ENCODE results near the gene OR2D2. TPM values are rescaled to one million over a fixed set of nuclear protein-coding genes. Genes with fewer than 3 reads are reported as not detected.

OR2D2 gene
- total and polyA plus RNA-seq, 2 experiments from 2014 or later = 0.24 TPM

- Histone ChIP-seq H3K79me2 (replicated peaks; ENCODE audit: insufficient read depth) (no peaks in the 10 kb centered on the region), H3K9me2 (ENCODE audit: insufficient read depth) (no peaks in the 10 kb centered on the region), H3K4me1 (ENCODE audit: insufficient read depth) (no peaks in the 10 kb centered on the region), H3K27ac (ENCODE audit: low read depth) (no peak overlapping the region), H3K4me2 (no peak overlapping the region), H3K36me3 (ENCODE audit: insufficient read depth) (no peaks in the 10 kb centered on the region), H3K27me3 (ENCODE audit: insufficient read depth) (no peaks in the 10 kb centered on the region), H3K4me3 (no peak overlapping the region), H4K20me1 (replicated peaks; ENCODE audit: insufficient read depth) (no peaks in the 10 kb centered on the region), H2AFZ (no peak overlapping the region), H3F3A (replicated peaks; ENCODE audit: low read depth) (no peaks in the 10 kb centered on the region)
- DNase-seq (ENCODE audit: low spot score) (no peak), ATAC-seq (no peak)
- H3K4me1 Mint-ChIP-seq = no peaks in the 10 kb centered on the region
- no peak for TF ChIP-seq NANOG (IDR thresholded peaks at IDR 0.05; ENCODE audit: borderline replicate concordance)
- TF ChIP-seq ZNF331 (CRISPR knock-in tag; IDR thresholded peaks at IDR 0.05; ENCODE audit: low read depth) = no peak
- no peak for TF ChIP-seq ZNF114 (CRISPR knock-in tag; IDR thresholded peaks at IDR 0.05)
- TF ChIP-seq, protein P1, sequence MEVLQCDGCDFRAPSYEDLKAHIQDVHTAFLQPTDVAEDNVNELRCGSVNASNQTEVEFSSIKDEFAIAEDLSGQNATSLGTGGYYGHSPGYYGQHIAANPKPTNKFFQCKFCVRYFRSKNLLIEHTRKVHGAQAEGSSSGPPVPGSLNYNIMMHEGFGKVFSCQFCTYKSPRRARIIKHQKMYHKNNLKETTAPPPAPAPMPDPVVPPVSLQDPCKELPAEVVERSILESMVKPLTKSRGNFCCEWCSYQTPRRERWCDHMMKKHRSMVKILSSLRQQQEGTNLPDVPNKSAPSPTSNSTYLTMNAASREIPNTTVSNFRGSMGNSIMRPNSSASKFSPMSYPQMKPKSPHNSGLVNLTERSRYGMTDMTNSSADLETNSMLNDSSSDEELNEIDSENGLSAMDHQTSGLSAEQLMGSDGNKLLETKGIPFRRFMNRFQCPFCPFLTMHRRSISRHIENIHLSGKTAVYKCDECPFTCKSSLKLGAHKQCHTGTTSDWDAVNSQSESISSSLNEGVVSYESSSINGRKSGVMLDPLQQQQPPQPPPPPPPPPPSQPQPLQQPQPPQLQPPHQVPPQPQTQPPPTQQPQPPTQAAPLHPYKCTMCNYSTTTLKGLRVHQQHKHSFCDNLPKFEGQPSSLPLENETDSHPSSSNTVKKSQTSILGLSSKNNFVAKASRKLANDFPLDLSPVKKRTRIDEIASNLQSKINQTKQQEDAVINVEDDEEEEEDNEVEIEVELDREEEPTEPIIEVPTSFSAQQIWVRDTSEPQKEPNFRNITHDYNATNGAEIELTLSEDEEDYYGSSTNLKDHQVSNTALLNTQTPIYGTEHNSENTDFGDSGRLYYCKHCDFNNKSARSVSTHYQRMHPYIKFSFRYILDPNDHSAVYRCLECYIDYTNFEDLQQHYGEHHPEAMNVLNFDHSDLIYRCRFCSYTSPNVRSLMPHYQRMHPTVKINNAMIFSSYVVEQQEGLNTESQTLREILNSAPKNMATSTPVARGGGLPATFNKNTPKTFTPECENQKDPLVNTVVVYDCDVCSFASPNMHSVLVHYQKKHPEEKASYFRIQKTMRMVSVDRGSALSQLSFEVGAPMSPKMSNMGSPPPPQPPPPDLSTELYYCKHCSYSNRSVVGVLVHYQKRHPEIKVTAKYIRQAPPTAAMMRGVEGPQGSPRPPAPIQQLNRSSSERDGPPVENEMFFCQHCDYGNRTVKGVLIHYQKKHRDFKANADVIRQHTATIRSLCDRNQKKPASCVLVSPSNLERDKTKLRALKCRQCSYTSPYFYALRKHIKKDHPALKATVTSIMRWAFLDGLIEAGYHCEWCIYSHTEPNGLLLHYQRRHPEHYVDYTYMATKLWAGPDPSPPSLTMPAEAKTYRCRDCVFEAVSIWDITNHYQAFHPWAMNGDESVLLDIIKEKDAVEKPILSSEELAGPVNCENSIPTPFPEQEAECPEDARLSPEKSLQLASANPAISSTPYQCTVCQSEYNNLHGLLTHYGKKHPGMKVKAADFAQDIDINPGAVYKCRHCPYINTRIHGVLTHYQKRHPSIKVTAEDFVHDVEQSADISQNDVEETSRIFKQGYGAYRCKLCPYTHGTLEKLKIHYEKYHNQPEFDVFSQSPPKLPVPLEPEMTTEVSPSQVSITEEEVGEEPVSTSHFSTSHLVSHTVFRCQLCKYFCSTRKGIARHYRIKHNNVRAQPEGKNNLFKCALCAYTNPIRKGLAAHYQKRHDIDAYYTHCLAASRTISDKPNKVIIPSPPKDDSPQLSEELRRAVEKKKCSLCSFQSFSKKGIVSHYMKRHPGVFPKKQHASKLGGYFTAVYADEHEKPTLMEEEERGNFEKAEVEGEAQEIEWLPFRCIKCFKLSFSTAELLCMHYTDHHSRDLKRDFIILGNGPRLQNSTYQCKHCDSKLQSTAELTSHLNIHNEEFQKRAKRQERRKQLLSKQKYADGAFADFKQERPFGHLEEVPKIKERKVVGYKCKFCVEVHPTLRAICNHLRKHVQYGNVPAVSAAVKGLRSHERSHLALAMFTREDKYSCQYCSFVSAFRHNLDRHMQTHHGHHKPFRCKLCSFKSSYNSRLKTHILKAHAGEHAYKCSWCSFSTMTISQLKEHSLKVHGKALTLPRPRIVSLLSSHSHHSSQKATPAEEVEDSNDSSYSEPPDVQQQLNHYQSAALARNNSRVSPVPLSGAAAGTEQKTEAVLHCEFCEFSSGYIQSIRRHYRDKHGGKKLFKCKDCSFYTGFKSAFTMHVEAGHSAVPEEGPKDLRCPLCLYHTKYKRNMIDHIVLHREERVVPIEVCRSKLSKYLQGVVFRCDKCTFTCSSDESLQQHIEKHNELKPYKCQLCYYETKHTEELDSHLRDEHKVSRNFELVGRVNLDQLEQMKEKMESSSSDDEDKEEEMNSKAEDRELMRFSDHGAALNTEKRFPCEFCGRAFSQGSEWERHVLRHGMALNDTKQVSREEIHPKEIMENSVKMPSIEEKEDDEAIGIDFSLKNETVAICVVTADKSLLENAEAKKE (CRISPR knock-in tag; IDR thresholded peaks at IDR 0.05) = no peak
- TF ChIP-seq JUNB (IDR thresholded peaks at IDR 0.05; ENCODE audit: unreplicated experiment) = no peak
- no peak for TF ChIP-seq CREB1 (CRISPR knock-in tag; IDR thresholded peaks at IDR 0.05; ENCODE audit: low read depth)
- no peak for TF ChIP-seq REST (IDR thresholded peaks at IDR 0.05; ENCODE audit: unreplicated experiment)
- H3K27ac Mint-ChIP-seq = no peak overlapping the region
- no peaks in the 10 kb centered on the region for H3K27me3 Mint-ChIP-seq (ENCODE audit: insufficient read depth, low read depth, poor library complexity)
- no peaks in the 10 kb centered on the region for H3K9me3 Mint-ChIP-seq
- no peak overlapping the region for H3K4me3 Mint-ChIP-seq
- H3K36me3 Mint-ChIP-seq (ENCODE audit: low read depth) = no peaks in the 10 kb centered on the region; the same call in 2 of the 3 replicates
Observed at GRCh38 chr11:6919698-6920097, 27.4 kb upstream of the OR2D2 start.
